ENCODE data around the gene SF3A1.

- TF ChIP-seq, protein P1, sequence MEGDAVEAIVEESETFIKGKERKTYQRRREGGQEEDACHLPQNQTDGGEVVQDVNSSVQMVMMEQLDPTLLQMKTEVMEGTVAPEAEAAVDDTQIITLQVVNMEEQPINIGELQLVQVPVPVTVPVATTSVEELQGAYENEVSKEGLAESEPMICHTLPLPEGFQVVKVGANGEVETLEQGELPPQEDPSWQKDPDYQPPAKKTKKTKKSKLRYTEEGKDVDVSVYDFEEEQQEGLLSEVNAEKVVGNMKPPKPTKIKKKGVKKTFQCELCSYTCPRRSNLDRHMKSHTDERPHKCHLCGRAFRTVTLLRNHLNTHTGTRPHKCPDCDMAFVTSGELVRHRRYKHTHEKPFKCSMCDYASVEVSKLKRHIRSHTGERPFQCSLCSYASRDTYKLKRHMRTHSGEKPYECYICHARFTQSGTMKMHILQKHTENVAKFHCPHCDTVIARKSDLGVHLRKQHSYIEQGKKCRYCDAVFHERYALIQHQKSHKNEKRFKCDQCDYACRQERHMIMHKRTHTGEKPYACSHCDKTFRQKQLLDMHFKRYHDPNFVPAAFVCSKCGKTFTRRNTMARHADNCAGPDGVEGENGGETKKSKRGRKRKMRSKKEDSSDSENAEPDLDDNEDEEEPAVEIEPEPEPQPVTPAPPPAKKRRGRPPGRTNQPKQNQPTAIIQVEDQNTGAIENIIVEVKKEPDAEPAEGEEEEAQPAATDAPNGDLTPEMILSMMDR (IDR thresholded peaks at IDR 0.05; ENCODE audit: insufficient read depth, low read depth, low read length): no peak
- no peak for TF ChIP-seq EZH2 (IDR thresholded peaks at IDR 0.05; ENCODE audit: insufficient read depth, low read length)
These were observed 51.2 kb downstream of the SF3A1 start for GRCh38 chr22:30305519-30305905.

Measured in astrocyte (in vitro differentiated cells and primary cell).